ENCODE results near the gene MRPS18C. TPM values are rescaled to one million over a fixed set of nuclear protein-coding genes. Genes with fewer than 3 reads are reported as not detected.
"Not testable (repeated sequence)": the region's sequence is repeated elsewhere in the genome, so short reads cannot be mapped to it uniquely, and the experiment has no call there.

The MRPS18C gene
- total RNA-seq, 1 donor from 2014 or later: 27.3 TPM

DNA sequence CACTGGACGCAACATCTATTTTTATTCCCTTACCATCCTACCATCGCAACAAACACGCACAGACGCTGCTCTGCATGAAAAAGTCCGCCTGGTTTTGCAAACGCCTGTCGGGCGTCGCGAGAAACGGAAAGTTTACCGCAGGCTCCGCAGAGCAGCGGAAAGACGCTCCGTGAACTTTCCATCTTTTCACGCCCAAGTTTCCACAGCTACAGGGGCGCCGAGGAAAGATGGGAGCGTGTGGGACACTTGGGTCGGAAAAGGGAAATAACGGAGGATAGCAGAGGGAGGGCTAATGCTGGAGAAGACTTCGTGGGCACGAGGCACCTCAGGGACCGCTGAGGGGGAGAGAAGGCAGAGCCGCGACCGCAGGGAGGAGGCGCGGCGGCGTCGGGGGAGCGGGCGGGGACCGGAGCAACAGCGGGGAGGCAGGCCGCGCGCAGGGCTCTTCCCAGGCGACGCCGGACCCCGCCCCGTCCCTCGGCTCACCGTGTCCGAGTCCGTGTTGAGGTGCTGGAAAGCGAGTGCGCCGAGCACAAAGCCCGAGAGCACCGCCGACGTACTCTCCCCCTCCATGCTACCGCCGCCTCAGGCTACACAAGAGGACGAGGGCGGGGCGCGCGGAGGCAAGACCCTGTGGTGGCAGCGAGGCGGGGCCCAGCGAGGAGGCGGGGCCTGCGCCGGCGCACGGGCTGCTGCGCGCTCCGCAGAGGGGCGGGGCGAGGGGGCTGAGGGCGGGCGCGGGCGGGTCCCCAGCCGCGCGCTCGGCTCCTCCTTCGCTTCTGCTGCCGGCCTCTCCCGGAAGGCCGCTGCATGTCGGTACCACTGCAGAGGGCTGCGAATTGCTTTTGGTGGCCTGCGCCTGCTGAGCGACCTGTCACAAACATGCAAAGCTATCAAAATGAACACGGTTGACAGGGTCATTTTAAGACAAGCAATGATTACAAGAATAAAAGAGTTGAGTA lies 28.9 kb downstream of the MRPS18C start, which contains the start of gene ABRAXAS1:
ABRAXAS1 (minus strand) TSS at position 601 of the 962 bp plus-strand sequence; CDS start at position 573, 28 bp downstream.
- Mint-ChIP-seq H3K36me3 (ENCODE audit: unreplicated experiment) (no peaks in the 10 kb centered on the region), H3K4me1 (ENCODE audit: low read depth, unreplicated experiment) (no peaks in the 10 kb centered on the region), H3K27me3 (ENCODE audit: unreplicated experiment) (peaks cover 4% of the 10 kb centered on the region), H3K27ac (ENCODE audit: unreplicated experiment) (peak within 1 kb of the TSS; percentile 92), H3K9me3 (ENCODE audit: unreplicated experiment) (peaks cover 3% of the 10 kb centered on the region), H3K4me3 (ENCODE audit: unreplicated experiment) (peak within 1 kb of the TSS; percentile 100)
- TF ChIP-seq, protein P1, sequence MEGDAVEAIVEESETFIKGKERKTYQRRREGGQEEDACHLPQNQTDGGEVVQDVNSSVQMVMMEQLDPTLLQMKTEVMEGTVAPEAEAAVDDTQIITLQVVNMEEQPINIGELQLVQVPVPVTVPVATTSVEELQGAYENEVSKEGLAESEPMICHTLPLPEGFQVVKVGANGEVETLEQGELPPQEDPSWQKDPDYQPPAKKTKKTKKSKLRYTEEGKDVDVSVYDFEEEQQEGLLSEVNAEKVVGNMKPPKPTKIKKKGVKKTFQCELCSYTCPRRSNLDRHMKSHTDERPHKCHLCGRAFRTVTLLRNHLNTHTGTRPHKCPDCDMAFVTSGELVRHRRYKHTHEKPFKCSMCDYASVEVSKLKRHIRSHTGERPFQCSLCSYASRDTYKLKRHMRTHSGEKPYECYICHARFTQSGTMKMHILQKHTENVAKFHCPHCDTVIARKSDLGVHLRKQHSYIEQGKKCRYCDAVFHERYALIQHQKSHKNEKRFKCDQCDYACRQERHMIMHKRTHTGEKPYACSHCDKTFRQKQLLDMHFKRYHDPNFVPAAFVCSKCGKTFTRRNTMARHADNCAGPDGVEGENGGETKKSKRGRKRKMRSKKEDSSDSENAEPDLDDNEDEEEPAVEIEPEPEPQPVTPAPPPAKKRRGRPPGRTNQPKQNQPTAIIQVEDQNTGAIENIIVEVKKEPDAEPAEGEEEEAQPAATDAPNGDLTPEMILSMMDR (IDR thresholded peaks at IDR 0.05; ENCODE audit: partially characterized antibody, unreplicated experiment): no peak
- peak; percentile 97 for DNase-seq

DNA sequence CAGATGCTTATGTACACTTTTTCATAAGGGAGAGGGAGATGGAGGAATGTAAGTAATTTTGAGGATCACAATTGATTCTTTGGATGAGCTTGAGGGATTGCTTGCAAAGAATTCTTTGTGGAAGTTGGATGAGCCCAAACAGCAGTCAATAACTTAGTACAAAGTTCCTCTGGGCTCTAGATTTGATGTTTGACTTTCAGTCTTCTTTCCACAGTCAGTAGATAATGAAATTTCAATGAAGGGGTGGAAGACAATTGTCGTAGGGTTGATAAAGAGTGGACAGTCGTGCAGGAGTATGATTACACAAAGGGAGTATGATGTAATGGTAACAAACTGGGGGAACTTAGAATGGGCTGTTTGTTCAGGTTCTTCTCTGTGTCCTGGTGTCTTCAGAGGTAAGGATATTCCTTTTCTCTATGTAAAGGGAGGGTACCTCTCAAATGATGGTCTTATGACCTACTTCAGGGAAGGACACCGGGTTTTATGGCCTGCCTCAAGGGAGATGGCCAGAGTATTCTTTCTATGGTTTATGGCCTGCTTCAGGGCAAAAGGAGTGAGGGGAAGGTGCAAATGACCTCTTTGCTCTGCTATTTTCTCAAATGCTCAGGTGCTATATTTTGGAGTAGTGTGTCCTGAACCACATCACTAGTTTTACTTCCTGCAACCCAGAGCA lies 30.7 kb downstream of the MRPS18C start:
- peaks cover 4% of the 10 kb centered on the region for H3K27me3 Mint-ChIP-seq (ENCODE audit: unreplicated experiment)
- H3K4me1 Mint-ChIP-seq (ENCODE audit: low read depth, unreplicated experiment): no peaks in the 10 kb centered on the region
- TF ChIP-seq, protein P1 (IDR thresholded peaks at IDR 0.05; ENCODE audit: partially characterized antibody, unreplicated experiment): no peak
- H3K27ac Mint-ChIP-seq (ENCODE audit: unreplicated experiment): no peak overlapping the region
- no peak overlapping the region for H3K4me3 Mint-ChIP-seq (ENCODE audit: unreplicated experiment)
- DNase-seq: no peak
- peaks cover 5% of the 10 kb centered on the region for H3K9me3 Mint-ChIP-seq (ENCODE audit: unreplicated experiment)
- H3K36me3 Mint-ChIP-seq (ENCODE audit: unreplicated experiment): no peaks in the 10 kb centered on the region

DNA sequence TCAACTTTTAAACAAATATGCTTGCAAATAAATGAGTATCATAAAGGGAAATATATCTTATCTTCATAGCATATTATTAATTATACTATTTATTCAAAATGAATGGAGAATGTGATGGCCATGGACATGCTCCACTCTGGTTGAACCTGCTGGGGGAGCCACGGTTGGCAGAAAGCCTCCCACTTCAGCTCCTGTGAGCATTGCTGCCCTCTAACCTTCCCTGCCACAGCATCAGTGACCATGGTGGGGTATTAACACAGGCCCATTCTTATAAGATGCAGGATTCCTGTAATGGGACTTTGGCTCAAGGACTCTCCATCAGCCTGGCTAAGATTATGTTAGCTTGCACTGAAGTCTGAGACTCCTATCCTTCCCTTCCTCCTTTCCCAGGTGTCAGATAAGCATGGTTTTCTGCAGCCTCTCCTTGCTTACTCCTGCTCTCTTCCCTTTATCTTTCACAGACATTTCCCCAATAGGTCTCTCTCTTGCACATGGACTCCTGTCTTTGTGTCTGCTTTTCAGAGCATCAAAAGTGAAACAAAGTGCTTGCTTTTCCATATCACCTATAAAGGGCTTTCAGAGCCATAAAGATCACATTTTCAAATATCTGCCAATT lies 34.0 kb downstream of the MRPS18C start:
- Mint-ChIP-seq H3K4me3 (ENCODE audit: unreplicated experiment) (no peak overlapping the region), H3K36me3 (ENCODE audit: unreplicated experiment) (no peaks in the 10 kb centered on the region), H3K27ac (ENCODE audit: unreplicated experiment) (no peak overlapping the region)

GRCh38 chr4:83490876-83491450 lies 35.1 kb downstream of the MRPS18C start:
- DNase-seq: no peak
- Mint-ChIP-seq H3K4me3 (ENCODE audit: unreplicated experiment) (no peak overlapping the region), H3K27ac (ENCODE audit: unreplicated experiment) (no peak overlapping the region), H3K9me3 (ENCODE audit: unreplicated experiment) (peaks cover 2% of the 10 kb centered on the region), H3K27me3 (ENCODE audit: unreplicated experiment) (no peaks in the 10 kb centered on the region), H3K36me3 (ENCODE audit: unreplicated experiment) (no peaks in the 10 kb centered on the region), H3K4me1 (ENCODE audit: low read depth, unreplicated experiment) (no peaks in the 10 kb centered on the region)
- TF ChIP-seq, protein P1 (IDR thresholded peaks at IDR 0.05; ENCODE audit: partially characterized antibody, unreplicated experiment): peak; percentile 91

More for the DNA sequence above, 34.0 kb downstream of the MRPS18C start:
- no peaks in the 10 kb centered on the region for H3K4me1 Mint-ChIP-seq (ENCODE audit: low read depth, unreplicated experiment)
- H3K9me3 Mint-ChIP-seq (ENCODE audit: unreplicated experiment): peaks cover 2% of the 10 kb centered on the region
- DNase-seq: no peak
- H3K27me3 Mint-ChIP-seq (ENCODE audit: unreplicated experiment): no peaks in the 10 kb centered on the region
- TF ChIP-seq, protein P1 (IDR thresholded peaks at IDR 0.05; ENCODE audit: partially characterized antibody, unreplicated experiment): no peak

GRCh38 chr4:83496085-83496917 lies 40.4 kb downstream of the MRPS18C start:
- H3K9me3 Mint-ChIP-seq (ENCODE audit: unreplicated experiment); H3K4me1 Mint-ChIP-seq (ENCODE audit: low read depth, unreplicated experiment); DNase-seq; H3K27me3 Mint-ChIP-seq (ENCODE audit: unreplicated experiment); H3K36me3 Mint-ChIP-seq (ENCODE audit: unreplicated experiment); H3K27ac Mint-ChIP-seq (ENCODE audit: unreplicated experiment); H3K4me3 Mint-ChIP-seq (ENCODE audit: unreplicated experiment): not testable (repeated sequence)
